GM18519 (cell line): ENCODE results near the gene YWHAB.

ENCODE experiments used
- ATAC-seq: cut with Tn5 transposase; IDR thresholded peaks from one replicate; pipeline ENCODE4 v1.9.1; 2021; ENCODE audit warnings: mild to moderate bottlenecking, moderate library complexity; ENCODE audit not compliant: unreplicated experiment, low FRiP score

The YWHAB gene

GRCh38 chr20:44910690-44911262 is 25.3 kb downstream of the YWHAB start:
- no peak for ATAC-seq

- no peak for ATAC-seq
Measured at GRCh38 chr20:44911264-44911921, 25.9 kb downstream of the YWHAB start.

DNA sequence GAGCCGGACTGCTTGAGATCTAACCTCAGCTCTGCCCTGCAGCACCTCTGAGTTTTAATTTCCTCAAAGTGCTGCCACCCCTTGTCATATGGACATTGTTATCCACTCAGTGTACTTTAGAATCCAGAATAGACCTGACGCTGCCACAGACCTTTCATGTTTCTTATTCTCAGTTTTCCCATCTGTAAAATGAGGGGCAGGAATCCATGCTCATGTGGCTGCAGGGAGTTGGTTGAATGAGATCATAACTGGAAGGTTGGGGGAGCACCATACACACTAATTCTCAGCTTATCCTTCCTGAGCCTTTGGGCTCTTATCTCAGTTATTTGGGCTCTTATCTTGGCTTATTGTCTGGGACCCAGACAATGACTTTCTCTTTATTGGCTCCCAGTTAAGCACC is 26.7 kb downstream of the YWHAB start:
- no peak for ATAC-seq

DNA sequence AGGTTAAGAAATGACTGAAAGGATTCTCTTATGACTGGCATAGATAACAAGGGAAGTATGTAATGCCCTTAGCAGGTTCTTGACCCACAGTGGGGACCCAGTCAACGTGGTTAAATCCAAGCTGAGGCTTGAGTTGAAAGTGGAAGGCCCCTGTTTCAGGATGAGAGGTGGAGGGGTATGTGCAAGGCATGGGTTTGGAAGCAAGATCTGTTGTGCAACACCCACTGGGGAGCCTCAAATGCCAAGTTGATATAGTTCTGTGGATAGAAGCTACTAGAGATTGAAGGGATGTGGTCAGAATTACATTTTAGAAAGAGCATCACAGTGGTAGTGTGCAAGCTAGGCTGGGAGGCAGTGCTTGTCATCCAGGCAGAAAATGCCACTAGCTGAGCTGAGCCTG is 29.4 kb downstream of the YWHAB start:
- ATAC-seq, result no peak

DNA sequence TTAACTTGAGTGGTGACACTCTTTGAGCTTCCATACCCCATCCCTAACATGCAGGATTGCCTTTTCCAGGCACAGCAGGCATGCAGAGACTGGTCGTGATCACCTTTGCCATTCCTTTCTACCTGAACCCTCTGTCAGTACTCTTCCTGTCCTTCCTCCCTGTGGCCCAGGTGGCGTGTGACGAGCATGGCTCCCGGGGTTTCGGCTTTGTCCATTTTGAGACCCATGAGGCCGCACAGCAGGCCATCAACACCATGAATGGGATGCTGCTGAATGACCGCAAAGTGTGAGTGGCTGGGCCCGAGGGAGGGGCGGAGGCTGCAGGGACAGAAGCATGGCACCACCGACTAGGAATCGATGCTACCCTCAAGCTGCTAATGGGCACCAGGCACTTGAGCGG is 31.1 kb downstream of the YWHAB start:
- ATAC-seq, result no peak

GRCh38 chr20:44917399-44917798 is 31.9 kb downstream of the YWHAB start:
- no peak for ATAC-seq

GRCh38 chr20:44918342-44918741 is 32.8 kb downstream of the YWHAB start:
- no peak for ATAC-seq

DNA sequence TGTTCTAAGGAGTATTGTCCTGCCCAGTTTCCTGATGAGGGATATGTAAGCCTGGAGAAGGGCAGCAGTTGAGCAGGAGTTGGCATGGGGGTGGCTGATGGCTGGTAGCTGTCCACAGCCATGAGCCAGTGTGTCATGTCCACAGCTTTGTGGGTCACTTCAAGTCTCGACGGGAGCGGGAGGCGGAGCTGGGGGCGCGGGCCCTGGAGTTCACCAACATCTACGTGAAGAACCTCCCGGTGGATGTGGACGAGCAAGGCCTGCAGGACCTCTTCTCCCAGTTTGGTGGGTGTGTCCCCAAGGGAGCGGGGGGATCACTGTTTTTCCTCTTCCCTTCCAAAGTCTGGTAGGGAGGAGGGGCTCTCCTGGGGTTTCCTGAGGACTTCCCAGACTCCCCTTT is 33.3 kb downstream of the YWHAB start:
- ATAC-seq, result no peak

DNA sequence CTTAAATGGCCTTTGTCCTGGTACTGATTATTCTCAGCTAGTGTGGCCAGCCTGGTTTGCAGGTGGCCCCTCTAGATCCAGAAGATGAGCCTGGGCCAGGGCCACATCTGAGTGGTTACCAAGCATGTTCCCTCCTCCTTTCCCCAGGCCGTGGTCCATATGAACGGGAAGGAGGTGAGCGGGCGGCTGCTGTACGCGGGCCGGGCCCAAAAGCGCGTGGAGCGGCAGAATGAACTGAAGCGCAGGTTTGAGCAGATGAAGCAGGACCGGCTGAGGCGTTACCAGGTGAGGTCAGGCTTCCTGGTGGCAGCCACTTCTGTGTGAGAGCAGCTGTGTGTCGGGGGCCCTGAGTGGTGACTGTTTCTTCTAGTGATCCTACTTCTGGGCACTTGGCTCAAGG is 35.9 kb downstream of the YWHAB start:
- ATAC-seq, result no peak

DNA sequence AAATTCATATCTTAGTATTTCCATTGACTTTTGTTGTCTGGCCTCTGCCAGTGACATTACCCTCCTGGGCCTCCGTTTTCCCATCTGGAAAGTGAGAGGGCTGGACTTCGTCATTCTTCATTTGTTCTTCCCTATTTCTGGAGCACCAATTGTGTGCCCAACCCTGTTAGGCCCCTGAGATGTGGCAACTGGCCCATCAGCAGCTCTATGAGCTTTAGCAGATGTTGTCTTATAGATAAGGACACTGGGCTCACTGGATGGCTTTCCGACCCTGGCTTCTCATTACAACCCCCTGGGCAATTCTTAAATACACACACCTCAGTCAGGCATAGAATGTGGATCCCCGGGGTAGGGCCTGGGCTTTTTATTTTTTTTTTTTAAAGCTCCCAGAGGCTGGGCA is 39.0 kb downstream of the YWHAB start:
- ATAC-seq, result no peak

DNA sequence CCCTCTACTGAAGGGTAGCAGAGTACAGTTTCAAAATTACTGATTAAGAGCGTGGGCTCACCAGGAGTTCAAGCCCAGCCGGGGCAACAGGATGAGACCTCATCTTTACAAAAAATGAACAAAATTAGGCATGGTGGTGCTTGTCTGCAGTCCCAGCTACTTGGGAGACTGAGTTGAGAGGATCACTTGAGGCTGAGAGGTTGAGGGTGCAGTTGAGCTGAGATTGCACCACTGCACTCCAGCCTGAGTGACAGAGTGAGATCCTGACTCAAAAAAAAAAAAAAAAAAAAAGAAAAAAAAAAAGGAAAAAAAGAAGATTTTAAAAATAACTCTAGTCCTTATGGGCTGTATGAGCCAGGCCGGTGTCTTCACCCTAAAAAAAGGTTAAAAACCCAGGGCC is 43.1 kb downstream of the YWHAB start:
- ATAC-seq, result no peak

GRCh38 chr20:44930517-44931168 is 45.1 kb downstream of the YWHAB start:
- no peak for ATAC-seq

DNA sequence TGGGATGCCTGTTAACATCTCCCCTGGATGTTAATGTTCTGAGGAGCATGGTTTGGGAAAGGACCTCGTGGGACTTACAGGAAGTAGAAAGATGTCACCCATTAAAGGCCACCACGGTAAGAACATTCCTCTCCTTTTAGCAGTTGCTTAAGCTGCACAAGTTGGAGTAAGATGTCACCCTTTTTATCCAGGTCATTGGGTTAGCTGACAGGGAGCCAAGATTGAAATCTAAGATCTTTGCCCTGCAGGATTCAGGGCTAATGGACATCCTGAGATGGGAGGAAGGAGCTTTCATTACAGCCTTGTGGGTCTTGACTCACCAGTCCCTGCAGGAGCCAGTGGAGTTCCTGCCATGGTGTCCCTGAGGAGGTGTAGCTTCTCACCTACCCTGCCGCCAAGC is 46.4 kb downstream of the YWHAB start:
- no peak for ATAC-seq

- ATAC-seq, result no peak
Measured at GRCh38 chr20:44932916-44933315, 47.4 kb downstream of the YWHAB start.

GRCh38 chr20:44936510-44936909 is 51.0 kb downstream of the YWHAB start:
- ATAC-seq, result no peak

DNA sequence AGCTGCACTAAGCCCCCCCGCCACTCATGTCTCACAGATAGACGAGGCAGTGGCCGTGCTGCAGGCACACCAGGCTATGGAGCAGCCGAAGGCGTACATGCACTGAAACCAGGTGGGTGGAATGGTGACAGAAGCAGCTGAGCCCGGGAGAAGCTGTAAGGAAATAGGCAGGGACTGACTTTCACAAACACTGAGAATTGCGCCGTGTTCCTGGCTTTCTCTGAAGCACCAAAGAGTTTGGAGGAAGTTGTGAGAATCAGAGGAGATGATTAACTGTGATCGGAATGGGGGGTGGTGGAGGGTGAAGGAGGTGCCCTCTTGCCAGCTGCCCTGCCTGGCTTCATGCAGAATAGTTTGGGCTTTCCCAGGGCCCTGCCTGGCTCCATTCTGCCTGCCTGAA is 53.1 kb downstream of the YWHAB start:
- no peak for ATAC-seq

DNA sequence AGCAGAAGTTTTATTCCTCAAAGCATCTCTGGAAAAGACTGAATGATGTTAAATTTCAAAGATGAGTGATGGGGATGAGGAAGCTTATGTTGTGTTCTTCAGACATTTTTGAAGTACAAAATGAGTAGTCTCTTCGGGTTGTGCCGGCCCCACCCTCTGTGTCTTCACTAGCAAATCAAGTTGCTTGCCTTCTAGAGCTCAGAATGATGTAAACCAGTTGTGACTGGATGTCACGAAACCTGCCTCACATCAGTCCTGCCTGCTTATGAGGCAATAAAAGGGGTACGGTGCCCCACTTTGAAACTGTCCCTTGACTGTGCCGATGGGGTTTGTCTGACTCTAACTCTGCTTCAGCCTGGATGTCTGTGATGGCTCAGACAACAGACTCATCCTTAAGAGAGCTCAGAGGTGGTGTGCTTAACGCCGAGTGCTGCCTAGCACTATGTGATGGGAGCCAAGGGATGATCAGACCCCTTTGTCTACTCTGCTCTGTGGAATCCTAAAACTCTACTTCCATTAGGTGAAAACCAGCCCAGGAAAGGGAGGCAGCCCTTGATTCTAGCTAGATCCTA is 55.7 kb downstream of the YWHAB start:
- ATAC-seq, result no peak

DNA sequence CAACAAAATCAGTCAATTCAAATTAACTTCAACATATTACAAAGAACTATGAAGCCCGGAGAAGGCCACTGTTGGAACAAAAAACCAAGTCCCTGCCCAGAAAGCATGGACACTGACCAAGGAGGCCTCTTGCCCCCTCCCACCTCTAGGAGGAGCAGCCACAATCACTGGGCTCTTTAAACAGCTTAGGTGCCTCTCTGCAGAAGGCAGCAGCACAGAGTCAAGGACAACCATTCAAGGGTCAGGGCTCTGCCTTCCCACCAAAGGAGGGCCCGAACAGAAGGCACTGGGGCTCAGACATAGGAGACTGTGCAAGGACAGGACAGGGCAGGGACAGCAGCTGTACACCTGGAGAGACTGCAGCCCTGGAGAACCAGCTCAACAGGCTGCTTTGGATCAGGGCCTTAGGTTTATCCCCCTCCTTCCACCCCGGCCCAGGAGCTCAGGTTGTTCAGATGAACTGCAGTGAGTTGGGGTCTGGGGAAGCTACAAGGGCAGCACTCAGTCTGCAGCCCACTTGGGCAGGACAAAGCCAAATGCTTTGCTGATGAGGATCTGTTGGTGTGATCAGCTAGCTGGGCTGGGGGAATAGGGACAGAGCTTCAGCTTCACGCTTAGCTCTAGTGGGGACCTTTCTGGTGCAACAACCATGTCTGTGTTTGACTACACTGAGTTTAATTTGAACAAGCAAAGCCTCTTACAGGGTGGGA is 56.9 kb downstream of the YWHAB start:
- no peak for ATAC-seq

DNA sequence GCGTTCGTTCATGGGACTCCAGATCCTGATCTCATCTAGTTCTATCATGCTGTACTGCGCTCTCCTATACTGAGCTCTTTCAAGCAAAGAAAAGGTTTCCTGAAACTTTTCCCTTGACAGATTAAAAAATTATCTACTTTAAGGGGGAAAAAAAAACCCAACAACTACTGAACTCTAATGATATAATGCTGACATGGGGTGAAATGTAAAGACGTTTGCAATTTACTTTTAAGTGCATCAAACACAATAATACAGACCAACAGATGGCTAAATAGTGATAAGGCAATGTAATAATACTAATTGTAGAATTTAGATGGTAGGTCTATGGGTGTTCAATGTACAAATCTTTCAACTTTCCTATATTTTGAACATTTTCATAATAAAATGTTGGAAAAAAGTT is 58.3 kb downstream of the YWHAB start:
- no peak for ATAC-seq

DNA sequence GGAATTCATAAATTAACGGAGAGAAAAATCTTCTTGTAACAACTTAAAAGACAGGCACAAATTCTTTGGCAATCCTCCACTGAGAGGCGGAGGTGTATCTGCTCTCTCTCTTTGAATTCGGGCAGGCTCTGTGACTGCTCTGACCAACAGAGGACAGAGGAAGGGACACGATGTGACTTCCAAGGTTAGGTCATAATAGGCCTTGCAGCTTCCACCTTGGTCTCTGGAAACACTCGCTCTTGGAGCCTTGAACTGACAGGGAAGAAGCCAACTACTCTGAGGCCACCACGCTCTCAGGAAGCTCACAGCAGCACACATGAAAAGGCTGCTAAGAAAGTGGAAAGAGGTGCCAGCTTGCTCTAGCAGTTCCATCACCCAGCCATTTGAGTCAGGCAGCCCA is 59.8 kb downstream of the YWHAB start:
- no peak for ATAC-seq

DNA sequence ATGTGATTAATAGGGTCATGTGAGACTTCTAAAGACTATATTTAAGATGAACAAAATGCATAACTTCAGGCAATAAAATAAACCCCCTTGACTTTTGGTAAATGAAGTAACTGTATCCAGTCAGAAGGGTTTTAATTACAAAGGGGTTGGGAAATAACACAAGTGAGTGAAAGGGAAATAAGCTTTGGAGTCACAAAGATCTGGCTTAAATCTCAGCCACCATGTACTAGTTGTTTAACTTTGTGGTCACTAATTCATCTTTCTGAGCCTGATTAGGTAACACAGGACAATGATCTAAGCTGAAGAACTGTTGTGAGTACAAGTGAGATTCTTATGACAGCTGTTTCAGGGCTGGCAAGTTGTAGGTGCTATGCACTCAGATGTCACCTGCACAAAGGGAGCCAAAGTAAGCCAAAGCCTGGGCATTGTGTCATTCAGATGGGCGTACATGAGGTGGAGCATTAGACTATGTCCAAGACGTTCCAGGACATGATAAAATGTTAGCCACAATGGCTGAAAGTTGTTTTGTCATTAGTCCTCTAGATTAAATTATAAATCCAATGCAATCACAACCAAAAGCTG is 60.9 kb downstream of the YWHAB start:
- ATAC-seq, result no peak
